Natural killer cell treated with Interleukin-12 subunit alpha and Interleukin-12 subunit beta and Interleukin-15 and Interleukin-18, amount 100 ng/mL, for 72 hours (primary cell): ENCODE measurements around the gene ATP8A2. TPM values are rescaled to one million over a fixed set of nuclear protein-coding genes. Genes with fewer than 3 reads are reported as not detected.
"Not testable (repeated sequence)": the region's sequence is repeated elsewhere in the genome, so short reads cannot be mapped to it uniquely, and the experiment has no call there.

Experiments
- ATAC-seq, 2 donors: fragments of 150-1000 bp; cut with Tn5 transposase in 1 of 2; sonication (Bioruptor Pico), chemical (Tn5 transposase) in 1 of 2; 2 replicates each; pipeline ENCODE4 v1.10.0; 2021
- DNase-seq: peaks from one replicate; pipeline ENCODE4 v3.0.0; 2022; ENCODE audit warnings: low spot score
- H3K27ac Mint-ChIP-seq, 2 donors: 1 replicate in 1 of 2; 2 replicates in 1 of 2; pipeline ENCODE4 v1.8.0; 2022; ENCODE audit warnings: mixed read lengths in 2 of 2, mild to moderate bottlenecking in 1 of 2, moderate library complexity in 1 of 2
- H3K27me3 Mint-ChIP-seq, 2 donors: 1 replicate in 1 of 2; 2 replicates in 1 of 2; pipeline ENCODE4 v1.8.0; 2022; ENCODE audit warnings: mixed read lengths in 2 of 2
- H3K36me3 Mint-ChIP-seq: one replicate; pipeline ENCODE4 v1.8.0; 2022; ENCODE audit warnings: mixed read lengths
- H3K4me1 Mint-ChIP-seq, 2 donors: 1 replicate in 1 of 2; 2 replicates in 1 of 2; pipeline ENCODE4 v1.8.0; 2022; ENCODE audit warnings: low read depth in 2 of 2, mixed read lengths in 2 of 2, mild to moderate bottlenecking in 1 of 2
- H3K4me3 Mint-ChIP-seq: one replicate; pipeline ENCODE4 v1.8.0; 2022; ENCODE audit warnings: mixed read lengths
- H3K9me3 Mint-ChIP-seq: 2 replicates; pipeline ENCODE4 v1.8.0; 2022; ENCODE audit warnings: mixed read lengths
- total RNA-seq, 2 donors: library from RNA; stranded (reverse); gene quantifications; one replicate each; pipeline ENCODE4 v1.2.3, GENCODE V29; 2022

ATP8A2 gene
- total RNA-seq, 2 donors from 2014 or later = 0.10 to 0.14 TPM

- no peaks in the 10 kb centered on the region for H3K36me3 Mint-ChIP-seq
These were observed 190.0 kb downstream of the ATP8A2 start for GRCh38 chr13:25561812-25562211.

GRCh38 chr13:25570185-25570584 lies 198.4 kb downstream of the ATP8A2 start:
- DNase-seq (no peak), ATAC-seq (peak in 1 of 2 donors; percentile 24)
- no peak overlapping the region for H3K27ac Mint-ChIP-seq
- no peaks in the 10 kb centered on the region for H3K36me3 Mint-ChIP-seq
- no peak overlapping the region for H3K4me3 Mint-ChIP-seq
- H3K27me3 Mint-ChIP-seq = peaks cover 26 to 55% of the 10 kb centered on the region in 2 donors
- no peaks in the 10 kb centered on the region for H3K9me3 Mint-ChIP-seq
- H3K4me1 Mint-ChIP-seq = no peaks in the 10 kb centered on the region

More at GRCh38 chr13:25561812-25562211, 190.0 kb downstream of the ATP8A2 start:
- Mint-ChIP-seq H3K4me1 (no peaks in the 10 kb centered on the region), H3K9me3 (no peaks in the 10 kb centered on the region), H3K27ac (no peak overlapping the region), H3K4me3 (no peak overlapping the region), H3K27me3 (peaks cover 17 to 38% of the 10 kb centered on the region in 2 donors)
- ATAC-seq (no peak), DNase-seq (no peak)

- H3K27ac Mint-ChIP-seq = no peak overlapping the region
- no peaks in the 10 kb centered on the region for H3K4me1 Mint-ChIP-seq
- no peak overlapping the region for H3K4me3 Mint-ChIP-seq
- DNase-seq (no peak), ATAC-seq (no peak)
- no peaks in the 10 kb centered on the region for H3K9me3 Mint-ChIP-seq
- no peaks in the 10 kb centered on the region for H3K36me3 Mint-ChIP-seq
- peaks cover 27 to 57% of the 10 kb centered on the region in 2 donors for H3K27me3 Mint-ChIP-seq
These were observed 199.5 kb downstream of the ATP8A2 start for GRCh38 chr13:25571237-25571636.

GRCh38 chr13:25572171-25572570 lies 200.4 kb downstream of the ATP8A2 start:
- H3K4me3 Mint-ChIP-seq, ATAC-seq, DNase-seq, H3K4me1 Mint-ChIP-seq, H3K27ac Mint-ChIP-seq, H3K36me3 Mint-ChIP-seq, H3K9me3 Mint-ChIP-seq: not testable (repeated sequence)
- H3K27me3 Mint-ChIP-seq = peaks cover 27 to 58% of the 10 kb centered on the region in 2 donors

- peaks cover 26 to 56% of the 10 kb centered on the region in 2 donors for H3K27me3 Mint-ChIP-seq
- H3K9me3 Mint-ChIP-seq = no peaks in the 10 kb centered on the region
- ATAC-seq = peak; percentile 58 to 67
These were observed 202.9 kb downstream of the ATP8A2 start for GRCh38 chr13:25574437-25575411.

GRCh38 chr13:25575562-25575961 lies 203.8 kb downstream of the ATP8A2 start:
- H3K27ac Mint-ChIP-seq = no peak overlapping the region
- peaks cover 24 to 49% of the 10 kb centered on the region in 2 donors for H3K27me3 Mint-ChIP-seq
- H3K4me1 Mint-ChIP-seq = no peaks in the 10 kb centered on the region
- H3K4me3 Mint-ChIP-seq = no peak overlapping the region
- ATAC-seq (no peak), DNase-seq (no peak)
- no peaks in the 10 kb centered on the region for H3K9me3 Mint-ChIP-seq
- no peaks in the 10 kb centered on the region for H3K36me3 Mint-ChIP-seq

More at GRCh38 chr13:25574437-25575411, 202.9 kb downstream of the ATP8A2 start:
- DNase-seq = peak; percentile 64
- H3K4me1 Mint-ChIP-seq = no peaks in the 10 kb centered on the region
- H3K36me3 Mint-ChIP-seq = no peaks in the 10 kb centered on the region
- no peak overlapping the region for H3K27ac Mint-ChIP-seq
- no peak overlapping the region for H3K4me3 Mint-ChIP-seq

- ATAC-seq (no peak), DNase-seq (no peak)
- no peak overlapping the region for H3K4me3 Mint-ChIP-seq
- H3K27ac Mint-ChIP-seq = no peak overlapping the region
- peaks cover 17 to 42% of the 10 kb centered on the region in 2 donors for H3K27me3 Mint-ChIP-seq
- H3K9me3 Mint-ChIP-seq = no peaks in the 10 kb centered on the region
- no peaks in the 10 kb centered on the region for H3K4me1 Mint-ChIP-seq
- no peaks in the 10 kb centered on the region for H3K36me3 Mint-ChIP-seq
These were observed 206.8 kb downstream of the ATP8A2 start for GRCh38 chr13:25578526-25578925.

- Mint-ChIP-seq H3K4me1 (no peaks in the 10 kb centered on the region), H3K27ac (no peak overlapping the region), H3K9me3 (no peaks in the 10 kb centered on the region), H3K36me3 (no peaks in the 10 kb centered on the region), H3K27me3 (peaks cover 15 to 44% of the 10 kb centered on the region in 2 donors), H3K4me3 (no peak overlapping the region)
- DNase-seq (no peak), ATAC-seq (no peak)
These were observed 207.4 kb downstream of the ATP8A2 start for GRCh38 chr13:25579221-25579620.

GRCh38 chr13:25581351-25581750 lies 209.6 kb downstream of the ATP8A2 start:
- Mint-ChIP-seq H3K4me1 (no peaks in the 10 kb centered on the region), H3K9me3 (no peaks in the 10 kb centered on the region), H3K27ac (no peak overlapping the region), H3K27me3 (peaks cover 20 to 43% of the 10 kb centered on the region in 2 donors), H3K36me3 (no peaks in the 10 kb centered on the region), H3K4me3 (no peak overlapping the region)
- no peak for ATAC-seq
- no peak for DNase-seq

GRCh38 chr13:25584087-25584486 lies 212.3 kb downstream of the ATP8A2 start:
- no peak overlapping the region for H3K27ac Mint-ChIP-seq
- ATAC-seq = no peak
- H3K36me3 Mint-ChIP-seq = no peaks in the 10 kb centered on the region
- H3K4me3 Mint-ChIP-seq = no peak overlapping the region
- no peaks in the 10 kb centered on the region for H3K4me1 Mint-ChIP-seq
- no peak for DNase-seq
- H3K9me3 Mint-ChIP-seq = no peaks in the 10 kb centered on the region
- H3K27me3 Mint-ChIP-seq = peaks cover 29 to 41% of the 10 kb centered on the region in 2 donors

- no peak overlapping the region for H3K27ac Mint-ChIP-seq
- H3K36me3 Mint-ChIP-seq = no peaks in the 10 kb centered on the region
- no peak for ATAC-seq
- H3K4me3 Mint-ChIP-seq = no peak overlapping the region
- H3K4me1 Mint-ChIP-seq = no peaks in the 10 kb centered on the region
- H3K27me3 Mint-ChIP-seq = peaks cover 23 to 34% of the 10 kb centered on the region in 2 donors
- H3K9me3 Mint-ChIP-seq = no peaks in the 10 kb centered on the region
- DNase-seq = no peak
These were observed 213.2 kb downstream of the ATP8A2 start for GRCh38 chr13:25585000-25585399.

GRCh38 chr13:25587326-25587980 lies 215.7 kb downstream of the ATP8A2 start:
- H3K27ac Mint-ChIP-seq = no peak overlapping the region
- H3K27me3 Mint-ChIP-seq = peaks cover 27 to 41% of the 10 kb centered on the region in 2 donors
- peaks cover 3% of the 10 kb centered on the region for H3K9me3 Mint-ChIP-seq
- H3K4me3 Mint-ChIP-seq = no peak overlapping the region
- no peaks in the 10 kb centered on the region for H3K36me3 Mint-ChIP-seq
- ATAC-seq = no peak
- DNase-seq = no peak
- no peaks in the 10 kb centered on the region for H3K4me1 Mint-ChIP-seq

GRCh38 chr13:25588336-25589060 lies 216.7 kb downstream of the ATP8A2 start:
- Mint-ChIP-seq H3K4me3 (no peak overlapping the region), H3K36me3 (no peaks in the 10 kb centered on the region), H3K27ac (no peak overlapping the region), H3K9me3 (peaks cover 3% of the 10 kb centered on the region), H3K4me1 (no peaks in the 10 kb centered on the region), H3K27me3 (peaks cover 27 to 49% of the 10 kb centered on the region in 2 donors)
- no peak for DNase-seq
- no peak for ATAC-seq
